Effector CD8-positive, alpha-beta T cell (primary cell): Measurements from ENCODE around the gene APOL6.
A peak's percentile ranks its signal among the peaks of the same experiment; 100 is the strongest.
"Not testable (repeated sequence)": the region's sequence is repeated elsewhere in the genome, so short reads cannot be mapped to it uniquely, and the experiment has no call there.

Source experiments
- DNase-seq: peaks from one replicate; lab custom pipeline; 2025; lab: John Stamatoyannopoulos, UW

Gene APOL6

GRCh38 chr22:35637254-35637653 is 11.0 kb upstream of the APOL6 start:
- no peak for DNase-seq

GRCh38 chr22:35638001-35638400 is 10.2 kb upstream of the APOL6 start:
- no peak for DNase-seq

- no peak for DNase-seq
These were observed 9.8 kb upstream of the APOL6 start for GRCh38 chr22:35638410-35638809.

GRCh38 chr22:35641494-35642120 is 6.6 kb upstream of the APOL6 start:
- DNase-seq: no peak

- no peak for DNase-seq
These were observed 5.9 kb upstream of the APOL6 start for GRCh38 chr22:35642305-35642741.

GRCh38 chr22:35643991-35644390 is 4.3 kb upstream of the APOL6 start:
- DNase-seq: no peak

- no peak for DNase-seq
These were observed 2.6 kb upstream of the APOL6 start for GRCh38 chr22:35645646-35646045.

GRCh38 chr22:35649026-35649553 is 844 bp downstream of the APOL6 start:
- DNase-seq: no peak

GRCh38 chr22:35649636-35650250 is 1.5 kb downstream of the APOL6 start:
- DNase-seq: no peak

GRCh38 chr22:35651085-35651484 is 2.8 kb downstream of the APOL6 start:
- no peak for DNase-seq

GRCh38 chr22:35653824-35654223 is 5.6 kb downstream of the APOL6 start:
- DNase-seq: no peak

GRCh38 chr22:35656284-35656752 is 8.1 kb downstream of the APOL6 start:
- DNase-seq: no peak

GRCh38 chr22:35657571-35658312 is 9.5 kb downstream of the APOL6 start:
- DNase-seq: no peak

GRCh38 chr22:35660291-35661127 is 12.3 kb downstream of the APOL6 start:
- peak; percentile 14 for DNase-seq

- no peak for DNase-seq
These were observed 13.2 kb downstream of the APOL6 start for GRCh38 chr22:35661464-35661863.

GRCh38 chr22:35662914-35663313 is 14.7 kb downstream of the APOL6 start:
- DNase-seq: no peak

- no peak for DNase-seq
These were observed 15.1 kb downstream of the APOL6 start for GRCh38 chr22:35663371-35663770.

- DNase-seq: no peak
These were observed 16.8 kb downstream of the APOL6 start for GRCh38 chr22:35664955-35665587.

GRCh38 chr22:35666699-35667098 is 18.5 kb downstream of the APOL6 start:
- DNase-seq: not testable (repeated sequence)

- no peak for DNase-seq
These were observed 26.1 kb downstream of the APOL6 start for GRCh38 chr22:35674335-35674734.

GRCh38 chr22:35676065-35676464 is 27.8 kb downstream of the APOL6 start:
- DNase-seq: not testable (repeated sequence)
